B cell (primary cell): ENCODE data around the gene ATP1B3. TPM values are rescaled to one million over a fixed set of nuclear protein-coding genes. Genes with fewer than 3 reads are reported as not detected.

Experiments used
- ATAC-seq: fragments of 200-7000 bp; cut with Tn5 transposase; one replicate; pipeline ENCODE4 v1.10.0; 2021; ENCODE audit warnings: low read depth, mild to moderate bottlenecking, moderate number of reproducible peaks, moderate library complexity
- CTCF ChIA-PET: fragments of 350-600 bp; sonication (Branson Sonifier 250); formaldehyde crosslinking; loops from one replicate; lab custom pipeline; 2021; ENCODE audit warnings: antibody characterized with exemption, inconsistent platforms; lab: Charles Lee
- POLR2A ChIA-PET: fragments of 350-600 bp; sonication (Branson Sonifier 250); formaldehyde crosslinking; loops from one replicate; lab custom pipeline; 2021; ENCODE audit warnings: antibody characterized with exemption; lab: Charles Lee
- DNase-seq: peaks from one replicate; pipeline ENCODE4 v3.0.0; 2013
- H2AFZ ChIP-seq: 2 replicates; pipeline ENCODE4 v1.6.1; 2012; ENCODE audit warnings: mild to moderate bottlenecking, low read depth, low read length; ENCODE audit not compliant: insufficient read depth, poor library complexity, severe bottlenecking
- H3K27ac ChIP-seq, 2 donors: 1 replicate in 1 of 2; 2 replicates in 1 of 2; pipeline ENCODE4 v1.5.1; 2012 to 2013; ENCODE audit warnings: low read length in 2 of 2, mild to moderate bottlenecking in 2 of 2, moderate library complexity in 1 of 2
- H3K27me3 ChIP-seq, 4 experiments: fragments of 200-600 bp in 1 of 4; sonication (generic) in 1 of 4; replicated peaks in 1 of 4; 1 replicate in 2 of 4; 2 replicates in 2 of 4; pipeline versions ENCODE4 v1.6.1 to v1.7.0; 2013 to 2016; ENCODE audit warnings: low read length in 3 of 4, mild to moderate bottlenecking in 2 of 4, mixed read lengths in 1 of 4, moderate library complexity in 1 of 4; ENCODE audit not compliant: insufficient read depth in 4 of 4, control insufficient read depth in 3 of 4; ENCODE audit errors: control extremely low read depth in 1 of 4
- H3K36me3 ChIP-seq, 2 experiments: replicated peaks in 1 of 2; 1 replicate in 1 of 2; 2 replicates in 1 of 2; pipeline versions ENCODE4 v1.6.1 to v1.7.1; 2013; ENCODE audit warnings: low read length in 1 of 2; ENCODE audit not compliant: insufficient read depth in 2 of 2, control insufficient read depth in 1 of 2; ENCODE audit errors: control extremely low read depth in 1 of 2, extremely low read depth in 1 of 2
- H3K4me1 ChIP-seq, 2 donors: fragments of 200-600 bp in 1 of 2; sonication (generic) in 1 of 2; 1 replicate in 1 of 2; 2 replicates in 1 of 2; pipeline versions ENCODE4 v1.5.1 to v1.6.1; 2013 to 2017; ENCODE audit warnings: low read length in 2 of 2; ENCODE audit not compliant: control insufficient read depth in 2 of 2, insufficient read depth in 2 of 2
- H3K4me2 ChIP-seq: replicated peaks from 2 replicates; pipeline ENCODE3; 2012; ENCODE audit warnings: mild to moderate bottlenecking, low read depth, low read length; ENCODE audit not compliant: poor library complexity, severe bottlenecking
- H3K4me3 ChIP-seq, 5 experiments: fragments of 200-600 bp in 1 of 5; sonication (generic) in 1 of 5; 1 replicate in 3 of 5; 2 replicates in 2 of 5; pipeline versions ENCODE4 v1.5.1 to v1.7.0; 2011 to 2016; ENCODE audit warnings: low read length in 4 of 5, mild to moderate bottlenecking in 4 of 5, low read depth in 2 of 5, control low read depth in 1 of 5, moderate library complexity in 1 of 5; ENCODE audit not compliant: insufficient read depth in 1 of 5; ENCODE audit errors: control extremely low read depth in 1 of 5, extremely low read depth in 1 of 5
- H3K79me2 ChIP-seq: fragments of 200-600 bp; sonication (generic); one replicate; pipeline ENCODE4 v1.6.0; 2016; ENCODE audit warnings: low read length; ENCODE audit not compliant: control insufficient read depth, insufficient read depth
- H3K9ac ChIP-seq: fragments of 200-600 bp; sonication (generic); 2 replicates; pipeline ENCODE4 v1.6.1; 2017; ENCODE audit warnings: mild to moderate bottlenecking, low read length, moderate library complexity
- H3K9me3 ChIP-seq, 3 donors: one replicate each; pipeline versions ENCODE4 v1.6.1 to v1.7.1; 2013; ENCODE audit warnings: low read length in 2 of 3; ENCODE audit not compliant: control insufficient read depth in 2 of 3, insufficient read depth in 1 of 3; ENCODE audit errors: control extremely low read depth in 1 of 3
- H4K20me1 ChIP-seq: 2 replicates; pipeline ENCODE4 v1.6.0; 2012; ENCODE audit warnings: mild to moderate bottlenecking, low read length; ENCODE audit not compliant: insufficient read depth, control insufficient read depth, poor library complexity, severe bottlenecking
- H3K27ac Mint-ChIP-seq: one replicate; pipeline ENCODE4 v1.8.0; 2021; ENCODE audit warnings: mixed read lengths
- H3K27me3 Mint-ChIP-seq: one replicate; pipeline ENCODE4 v1.8.0; 2021; ENCODE audit warnings: mixed read lengths
- H3K4me1 Mint-ChIP-seq: one replicate; pipeline ENCODE4 v1.8.0; 2021; ENCODE audit warnings: mixed read lengths
- H3K4me3 Mint-ChIP-seq: one replicate; pipeline ENCODE4 v1.8.0; 2021; ENCODE audit warnings: mixed read lengths
- H3K9me3 Mint-ChIP-seq: one replicate; pipeline ENCODE4 v1.8.0; 2022; ENCODE audit warnings: mixed read lengths; ENCODE audit not compliant: insufficient read depth
- CTCF ChIP-seq: fragments of 200-600 bp; IDR thresholded peaks from one replicate; pipeline ENCODE4 v1.8.0; 2022; ENCODE audit warnings: antibody characterized with exemption, mild to moderate bottlenecking
- EZH2 ChIP-seq: IDR thresholded peaks from 2 replicates; pipeline ENCODE4 v1.6.1; 2012; ENCODE audit warnings: borderline replicate concordance, low read depth, mild to moderate bottlenecking, moderate library complexity, low read length; ENCODE audit not compliant: insufficient read depth, poor library complexity, severe bottlenecking
- WGBS: methylation state at CpG from one replicate; pipeline ENCODE4 v1.1.5; 2013; ENCODE audit warnings: missing lambda C conversion rate; ENCODE audit not compliant: insufficient coverage; 5-methylcytosine and 5-hydroxymethylcytosine counted together
- intact Hi-C: fragments of 100-400 bp; cut with micrococcal nuclease; formaldehyde crosslinking; loops from one replicate; pipeline ENCODE4 v1.10.0; 2022
- polyA plus RNA-seq: library from polyadenylated mRNA; depleted of rRNA; stranded (reverse); fragments of >200 nt; gene quantifications from 2 replicates; pipeline ENCODE4 v1.2.3, GENCODE V29; 2012
- total RNA-seq, 2 donors: library from RNA; stranded (reverse); fragments of 120-200 nt in 1 of 2; gene quantifications; 1 replicate in 1 of 2; 2 replicates in 1 of 2; pipeline versions ENCODE4 v1.2.3 to v1.2.4, GENCODE V29; 2013 to 2022

The ATP1B3 gene
- total and polyA plus RNA-seq, 2 donors (not counting 1 experiment from before 2014, with no cell fraction given): 20.7 to 28.8 TPM

- Histone ChIP-seq H3K4me1 (no peaks in the 10 kb centered on the region), H3K4me2 (no peak overlapping the region), H3K9ac (no peak overlapping the region), H4K20me1 (no peaks in the 10 kb centered on the region), H3K27ac (no peak overlapping the region), H2AFZ (no peak overlapping the region), H3K79me2 (no peaks in the 10 kb centered on the region), H3K36me3 (peaks cover 0 to 3% of the 10 kb centered on the region in 2 experiments), H3K4me3 (no peak overlapping the region), H3K27me3 (no peaks in the 10 kb centered on the region), H3K9me3 (no peaks in the 10 kb centered on the region)
- no peak for DNase-seq
- Mint-ChIP-seq H3K27me3 (no peaks in the 10 kb centered on the region), H3K9me3 (no peaks in the 10 kb centered on the region), H3K4me3 (no peak overlapping the region), H3K27ac (no peak overlapping the region), H3K4me1 (no peaks in the 10 kb centered on the region)
- POLR2A ChIA-PET: no interaction called here
- CTCF ChIA-PET: interaction anchor here (1.1 kb wide), 2 partner anchors 313 to 314 kb away, joined by 3 read pairs; no protein-coding TSS in a partner anchor
- no CpG with 5 or more reads among the region's 1 CpG for WGBS
- intact Hi-C loops: no loop called here
- no peak for ATAC-seq
- TF ChIP-seq EZH2 (no peak), CTCF (no peak)
Observed at GRCh38 chr3:141965471-141965870, 89.0 kb downstream of the ATP1B3 start.

GRCh38 chr3:141969711-141970110 is 93.3 kb downstream of the ATP1B3 start:
- no peak overlapping the region for H3K27ac Mint-ChIP-seq
- POLR2A ChIA-PET: no interaction called here
- peaks cover 0 to 4% of the 10 kb centered on the region in 2 experiments for H3K36me3 ChIP-seq

More at GRCh38 chr3:141969711-141970110, 93.3 kb downstream of the ATP1B3 start:
- no peaks in the 10 kb centered on the region for H3K4me1 Mint-ChIP-seq
- intact Hi-C loops: no loop called here
- H3K4me3 Mint-ChIP-seq: no peak overlapping the region
- WGBS: no CpG with 5 or more reads among the region's 6 CpGs
- H3K27me3 ChIP-seq: no peaks in the 10 kb centered on the region
- CTCF ChIA-PET: interaction anchor here (0.8 kb wide), 1 partner anchor 156 kb away, joined by 3 read pairs; no protein-coding TSS in a partner anchor
- H3K79me2 ChIP-seq: no peaks in the 10 kb centered on the region
- H2AFZ ChIP-seq: no peak overlapping the region
- H3K9ac ChIP-seq: no peak overlapping the region
- no peaks in the 10 kb centered on the region for H3K27me3 Mint-ChIP-seq
- H3K4me3 ChIP-seq: no peak overlapping the region
- no peaks in the 10 kb centered on the region for H4K20me1 ChIP-seq
- H3K27ac ChIP-seq: no peak overlapping the region
- TF ChIP-seq EZH2 (no peak), CTCF (no peak)
- no peaks in the 10 kb centered on the region for H3K9me3 ChIP-seq
- ATAC-seq (no peak), DNase-seq (no peak)
- no peak overlapping the region for H3K4me2 ChIP-seq
- no peaks in the 10 kb centered on the region for H3K9me3 Mint-ChIP-seq
- no peaks in the 10 kb centered on the region for H3K4me1 ChIP-seq
